Measurements from ENCODE around the gene ARHGAP42. TPM values are rescaled to one million over a fixed set of nuclear protein-coding genes. Genes with fewer than 3 reads are reported as not detected.

The ARHGAP42 gene
- total and polyA plus RNA-seq, 2 of the 13 experiments (the other 11 are each of a cell fraction or from before 2014, with no cell fraction given), result 2.5 to 4.3 TPM

DNA sequence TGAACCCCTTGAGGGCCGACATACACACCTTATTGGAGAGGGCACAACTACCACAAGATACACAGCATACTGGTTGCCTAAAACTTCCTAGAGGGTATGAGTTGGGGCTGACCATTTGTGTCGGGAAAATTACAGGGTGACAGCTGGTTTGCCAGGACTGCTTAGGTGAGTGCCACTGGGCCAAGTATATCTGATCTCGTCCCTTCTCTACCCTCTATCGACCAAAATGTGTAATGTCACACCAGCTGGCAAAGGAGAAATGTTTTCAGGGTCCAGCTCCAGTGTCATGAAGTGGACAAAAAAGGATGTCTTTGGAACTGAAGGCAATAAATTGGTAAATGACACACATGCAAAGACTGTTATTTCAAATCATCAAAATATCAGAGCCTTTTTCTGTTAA is 316.4 kb downstream of the ARHGAP42 start:
- ChIA-PET CTCF (ENCODE audit: low intra/inter-chr PET ratio, low total read pairs) (no interaction called here), POLR2A (no interaction called here)
- Histone ChIP-seq H3K36me3 (replicated peaks in 1 of 2; ENCODE audit: control insufficient read depth in 1 of 2, insufficient read depth in 2 of 2, low read length in 2 of 2) (no peaks in the 10 kb centered on the region), H3K27ac (ENCODE audit: extremely low read length, insufficient read depth, low read length) (no peak overlapping the region), H3K27me3 (ENCODE audit: control insufficient read depth in 1 of 2, insufficient read depth in 2 of 2, low read length in 2 of 2) (0 out of 5 replicates have a peak, but pooled peaks cover 0 to 3% of the 10 kb centered on the region in 2 experiments), H3K9me3 (ENCODE audit: low read length) (no peaks in the 10 kb centered on the region), H3K4me3 (replicated peaks in 1 of 3; ENCODE audit: insufficient read depth in 1 of 3, low read depth in 2 of 3, low read length in 3 of 3) (no peak overlapping the region), H3K4me1 (ENCODE audit: insufficient read depth, low read length) (no peaks in the 10 kb centered on the region), H4K20me1 (ENCODE audit: insufficient read depth, low read length) (no peaks in the 10 kb centered on the region), H3K4me2 (ENCODE audit: low read depth, low read length) (no peak overlapping the region), H3K9ac (ENCODE audit: insufficient read depth, low read depth, low read length) (no peak overlapping the region), H2AFZ (ENCODE audit: low read length) (no peak overlapping the region), H3K79me2 (ENCODE audit: insufficient read depth, low read length) (no peaks in the 10 kb centered on the region)
- WGBS (ENCODE audit: low lambda C conversion rate), result 2% methylated on average over 4 of the region's 4 CpGs
- BruUV-seq (replicated peaks), result no TSS peak
- in situ Hi-C loops (cut with HindIII; ENCODE audit: extremely low pct_ligation_motif_present, low pct_unique_long_range_greater_than_20kb), result no loop called here
- FAIRE-seq (peak; percentile 32), DNase-seq (ENCODE audit: low spot score) (peak; percentile 9), ATAC-seq (peak; percentile 93)
- no peak for TF ChIP-seq ZNF841 (CRISPR knock-in tag; IDR thresholded peaks at IDR 0.05; ENCODE audit: borderline replicate concordance)
- TF ChIP-seq, protein P1, sequence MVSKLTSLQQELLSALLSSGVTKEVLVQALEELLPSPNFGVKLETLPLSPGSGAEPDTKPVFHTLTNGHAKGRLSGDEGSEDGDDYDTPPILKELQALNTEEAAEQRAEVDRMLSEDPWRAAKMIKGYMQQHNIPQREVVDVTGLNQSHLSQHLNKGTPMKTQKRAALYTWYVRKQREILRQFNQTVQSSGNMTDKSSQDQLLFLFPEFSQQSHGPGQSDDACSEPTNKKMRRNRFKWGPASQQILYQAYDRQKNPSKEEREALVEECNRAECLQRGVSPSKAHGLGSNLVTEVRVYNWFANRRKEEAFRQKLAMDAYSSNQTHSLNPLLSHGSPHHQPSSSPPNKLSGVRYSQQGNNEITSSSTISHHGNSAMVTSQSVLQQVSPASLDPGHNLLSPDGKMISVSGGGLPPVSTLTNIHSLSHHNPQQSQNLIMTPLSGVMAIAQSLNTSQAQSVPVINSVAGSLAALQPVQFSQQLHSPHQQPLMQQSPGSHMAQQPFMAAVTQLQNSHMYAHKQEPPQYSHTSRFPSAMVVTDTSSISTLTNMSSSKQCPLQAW (CRISPR knock-in tag; IDR thresholded peaks at IDR 0.05), result no peak
- TF ChIP-seq, protein P2, sequence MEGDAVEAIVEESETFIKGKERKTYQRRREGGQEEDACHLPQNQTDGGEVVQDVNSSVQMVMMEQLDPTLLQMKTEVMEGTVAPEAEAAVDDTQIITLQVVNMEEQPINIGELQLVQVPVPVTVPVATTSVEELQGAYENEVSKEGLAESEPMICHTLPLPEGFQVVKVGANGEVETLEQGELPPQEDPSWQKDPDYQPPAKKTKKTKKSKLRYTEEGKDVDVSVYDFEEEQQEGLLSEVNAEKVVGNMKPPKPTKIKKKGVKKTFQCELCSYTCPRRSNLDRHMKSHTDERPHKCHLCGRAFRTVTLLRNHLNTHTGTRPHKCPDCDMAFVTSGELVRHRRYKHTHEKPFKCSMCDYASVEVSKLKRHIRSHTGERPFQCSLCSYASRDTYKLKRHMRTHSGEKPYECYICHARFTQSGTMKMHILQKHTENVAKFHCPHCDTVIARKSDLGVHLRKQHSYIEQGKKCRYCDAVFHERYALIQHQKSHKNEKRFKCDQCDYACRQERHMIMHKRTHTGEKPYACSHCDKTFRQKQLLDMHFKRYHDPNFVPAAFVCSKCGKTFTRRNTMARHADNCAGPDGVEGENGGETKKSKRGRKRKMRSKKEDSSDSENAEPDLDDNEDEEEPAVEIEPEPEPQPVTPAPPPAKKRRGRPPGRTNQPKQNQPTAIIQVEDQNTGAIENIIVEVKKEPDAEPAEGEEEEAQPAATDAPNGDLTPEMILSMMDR (CRISPR knock-in tag; IDR thresholded peaks at IDR 0.05), result peak; percentile 34
- no peak for TF ChIP-seq MTA1 (CRISPR knock-in tag; IDR thresholded peaks at IDR 0.05; ENCODE audit: borderline replicate concordance)
- TF ChIP-seq KLF15 (CRISPR knock-in tag; IDR thresholded peaks at IDR 0.05; ENCODE audit: borderline replicate concordance), result no peak
- TF ChIP-seq, protein P3, sequence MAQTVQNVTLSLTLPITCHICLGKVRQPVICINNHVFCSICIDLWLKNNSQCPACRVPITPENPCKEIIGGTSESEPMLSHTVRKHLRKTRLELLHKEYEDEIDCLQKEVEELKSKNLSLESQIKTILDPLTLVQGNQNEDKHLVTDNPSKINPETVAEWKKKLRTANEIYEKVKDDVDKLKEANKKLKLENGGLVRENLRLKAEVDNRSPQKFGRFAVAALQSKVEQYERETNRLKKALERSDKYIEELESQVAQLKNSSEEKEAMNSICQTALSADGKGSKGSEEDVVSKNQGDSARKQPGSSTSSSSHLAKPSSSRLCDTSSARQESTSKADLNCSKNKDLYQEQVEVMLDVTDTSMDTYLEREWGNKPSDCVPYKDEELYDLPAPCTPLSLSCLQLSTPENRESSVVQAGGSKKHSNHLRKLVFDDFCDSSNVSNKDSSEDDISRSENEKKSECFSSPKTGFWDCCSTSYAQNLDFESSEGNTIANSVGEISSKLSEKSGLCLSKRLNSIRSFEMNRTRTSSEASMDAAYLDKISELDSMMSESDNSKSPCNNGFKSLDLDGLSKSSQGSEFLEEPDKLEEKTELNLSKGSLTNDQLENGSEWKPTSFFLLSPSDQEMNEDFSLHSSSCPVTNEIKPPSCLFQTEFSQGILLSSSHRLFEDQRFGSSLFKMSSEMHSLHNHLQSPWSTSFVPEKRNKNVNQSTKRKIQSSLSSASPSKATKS (CRISPR knock-in tag; IDR thresholded peaks at IDR 0.05), result no peak
- intact Hi-C loops (cut with micrococcal nuclease; ENCODE audit: unreplicated experiment), result no loop called here

All from HepG2 (cell line).